ENCODE data around the gene SUCO. TPM values are rescaled to one million over a fixed set of nuclear protein-coding genes. Genes with fewer than 3 reads are reported as not detected.

Gene SUCO
- total and polyA plus RNA-seq, 12 donors = 14.0 to 108 (median 34.4) TPM

- no peaks in the 10 kb centered on the region for H3K27me3 ChIP-seq
- no peak for TF ChIP-seq CTCF (IDR thresholded peaks at IDR 0.05)
- no peak for TF ChIP-seq POLR2A (IDR thresholded peaks at IDR 0.05)
- H3K4me1 ChIP-seq (replicated peaks in 1 of 2) = no peaks in the 10 kb centered on the region
- H3K27ac ChIP-seq = no peak overlapping the region
- H3K4me3 ChIP-seq = no peak overlapping the region
- no peak for DNase-seq
- intact Hi-C loops (cut with DNase I) = no loop called here
- peaks cover 0 to 10% of the 10 kb centered on the region in 2 donors for H3K36me3 ChIP-seq (replicated peaks in 1 of 2)
- WGBS, 4 donors = 87 to 93% (median 92%) methylated on average over 5 of the region's 5 CpGs
- no peaks in the 10 kb centered on the region for H3K9me3 ChIP-seq (replicated peaks in 1 of 3)
Observed at GRCh38 chr1:172566196-172566997, 33.4 kb downstream of the SUCO start.

GRCh38 chr1:172567720-172568119, 34.8 kb downstream of the SUCO start:
- 93 to 98% (median 96%) methylated on average over 3 of the region's 3 CpGs for WGBS, 4 donors
- peaks cover 0 to 10% of the 10 kb centered on the region in 2 donors for H3K36me3 ChIP-seq (replicated peaks in 1 of 2)
- TF ChIP-seq POLR2A (IDR thresholded peaks at IDR 0.05) = no peak
- no peak for TF ChIP-seq CTCF (IDR thresholded peaks at IDR 0.05)

GRCh38 chr1:172574080-172574479, 41.1 kb downstream of the SUCO start:
- no peak overlapping the region for H3K27ac ChIP-seq
- no peaks in the 10 kb centered on the region for H3K4me1 ChIP-seq (replicated peaks in 1 of 2)
- H3K4me3 ChIP-seq = no peak overlapping the region
- H3K27me3 ChIP-seq = no peaks in the 10 kb centered on the region
- TF ChIP-seq CTCF (IDR thresholded peaks at IDR 0.05) (no peak), POLR2A (IDR thresholded peaks at IDR 0.05) (no peak)
- H3K36me3 ChIP-seq (replicated peaks in 1 of 2) = peaks cover 0 to 15% of the 10 kb centered on the region in 2 donors
- DNase-seq = no peak
- intact Hi-C loops (cut with DNase I) = no loop called here
- no peaks in the 10 kb centered on the region for H3K9me3 ChIP-seq (replicated peaks in 1 of 3)
- WGBS, 4 donors = 74 to 86% (median 84%) methylated on average over 2 of the region's 2 CpGs

More at GRCh38 chr1:172567720-172568119, 34.8 kb downstream of the SUCO start:
- H3K9me3 ChIP-seq (replicated peaks in 1 of 3) = no peaks in the 10 kb centered on the region
- no peaks in the 10 kb centered on the region for H3K4me1 ChIP-seq (replicated peaks in 1 of 2)
- DNase-seq = no peak
- H3K4me3 ChIP-seq = no peak overlapping the region
- intact Hi-C loops (cut with DNase I) = no loop called here
- H3K27ac ChIP-seq = no peak overlapping the region
- no peaks in the 10 kb centered on the region for H3K27me3 ChIP-seq

- Histone ChIP-seq H3K4me3 (no peak overlapping the region), H3K9me3 (replicated peaks in 1 of 3) (no peaks in the 10 kb centered on the region), H3K4me1 (replicated peaks in 1 of 2) (no peaks in the 10 kb centered on the region), H3K27ac (no peak overlapping the region), H3K27me3 (no peaks in the 10 kb centered on the region), H3K36me3 (replicated peaks in 1 of 2) (peaks cover 0 to 11% of the 10 kb centered on the region in 2 donors)
- DNase-seq = no peak
- TF ChIP-seq CTCF (IDR thresholded peaks at IDR 0.05) = no peak
- no peak for TF ChIP-seq POLR2A (IDR thresholded peaks at IDR 0.05)
- WGBS, 4 donors = 86 to 94% (median 91%) methylated on average over 1 of the region's 1 CpG
- intact Hi-C loops (cut with DNase I) = no loop called here
Observed at GRCh38 chr1:172578586-172578985, 45.6 kb downstream of the SUCO start.
